EL (cell line): ENCODE measurements around the gene ABHD8.

Experiments used
- DNase-seq: peaks from one replicate; pipeline ENCODE4 v3.0.0-alpha.2; 2016

Gene ABHD8

DNA sequence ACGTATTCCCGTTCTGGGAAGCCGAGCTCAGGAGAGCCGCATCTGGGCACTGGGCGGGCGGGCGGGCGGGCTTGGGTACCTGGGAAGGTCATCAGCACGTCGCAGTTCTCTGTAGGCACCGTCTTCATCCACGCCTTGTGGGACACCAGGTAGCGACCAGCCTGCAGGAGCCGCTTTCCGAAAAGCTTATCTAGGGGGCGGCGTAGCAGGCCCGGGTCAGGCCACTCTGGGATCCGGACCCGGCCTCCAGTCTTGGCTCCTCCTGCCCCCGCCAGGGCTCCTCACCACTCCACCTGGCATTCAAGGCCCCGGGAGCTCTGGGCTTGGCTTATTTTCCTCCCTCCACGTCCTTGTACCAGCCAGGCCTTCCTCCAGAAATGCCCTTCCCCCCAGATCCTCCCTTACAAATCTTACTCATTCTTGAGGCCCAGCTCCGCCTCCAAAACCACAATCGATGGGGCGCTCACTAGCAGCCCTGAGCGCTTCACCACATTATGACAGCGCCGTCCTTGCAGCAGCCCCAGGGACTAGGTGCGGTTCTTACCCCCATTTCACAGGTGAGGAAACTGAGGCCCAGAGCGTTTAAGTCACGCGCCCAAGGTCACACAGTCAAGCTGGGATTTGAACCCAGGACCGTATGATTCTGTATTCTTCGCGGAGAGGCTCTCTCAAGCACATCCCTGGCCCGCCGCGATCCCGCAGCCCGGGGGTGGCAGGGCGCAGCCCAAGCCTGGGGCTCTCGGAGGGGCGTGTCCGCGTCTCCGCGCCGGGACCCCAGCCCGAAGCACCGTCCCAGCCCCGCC is 30.6 kb upstream of the ABHD8 start:
- peak; percentile 87 for DNase-seq

DNA sequence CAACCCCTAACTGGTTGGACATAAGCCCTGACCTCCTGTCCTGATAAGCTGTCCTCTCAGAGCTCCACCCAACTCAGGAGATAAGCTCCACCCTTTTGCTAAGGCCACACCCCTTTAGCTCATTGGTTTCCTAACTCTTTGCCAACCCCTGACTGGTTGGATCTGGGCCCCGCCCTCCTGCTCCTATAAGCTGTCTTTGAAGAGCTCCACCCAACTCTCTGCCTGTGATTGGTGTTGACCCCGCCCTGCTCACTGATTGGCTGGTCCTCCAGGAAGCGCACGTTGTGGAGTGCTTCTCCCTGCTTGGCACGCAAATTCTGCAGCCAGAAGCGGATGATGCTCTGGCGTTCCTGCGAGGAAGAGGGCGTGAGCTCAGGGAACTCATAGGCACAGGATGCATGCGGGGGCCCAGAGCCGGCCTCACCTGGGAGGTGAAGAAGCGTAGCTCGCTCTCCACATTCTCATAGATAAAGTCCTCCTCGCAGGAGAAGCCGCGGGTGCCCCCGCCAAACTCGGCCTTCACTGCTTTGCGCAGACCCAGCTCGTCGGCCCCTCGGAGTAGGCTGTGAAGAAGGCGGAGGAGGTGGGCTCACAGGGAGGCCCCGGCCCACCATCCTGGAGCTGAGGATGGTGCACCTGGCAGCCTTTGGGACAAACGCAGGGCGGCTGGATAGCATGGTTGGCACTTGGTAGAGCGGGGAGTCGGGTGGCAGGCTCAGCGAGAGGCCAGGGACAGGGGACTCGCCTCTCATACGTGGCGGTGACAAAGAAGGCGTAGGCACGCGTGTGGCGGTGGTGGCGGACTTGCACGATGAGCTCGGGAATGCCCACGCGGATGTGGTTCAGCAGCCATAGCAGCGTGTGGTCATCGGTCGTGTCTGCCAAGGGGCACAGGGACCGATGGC is 29.7 kb upstream of the ABHD8 start:
- DNase-seq, result peak; percentile 58

DNA sequence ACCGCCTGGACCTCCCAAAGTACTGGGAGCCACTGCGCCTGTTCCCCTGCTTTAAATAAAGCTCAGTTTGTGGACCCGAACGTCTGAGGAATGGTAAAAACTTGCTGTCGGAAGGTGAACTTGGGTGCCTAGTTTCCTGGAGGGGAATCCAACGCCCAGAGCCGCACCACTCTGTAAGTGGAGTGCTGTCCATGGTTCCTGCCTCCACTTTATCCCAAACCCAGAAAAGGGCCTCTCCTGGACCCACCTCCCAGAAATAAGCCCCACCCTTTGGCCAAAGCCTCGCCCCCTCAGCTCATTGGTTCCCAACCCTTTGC is 29.1 kb upstream of the ABHD8 start:
- no peak for DNase-seq

DNA sequence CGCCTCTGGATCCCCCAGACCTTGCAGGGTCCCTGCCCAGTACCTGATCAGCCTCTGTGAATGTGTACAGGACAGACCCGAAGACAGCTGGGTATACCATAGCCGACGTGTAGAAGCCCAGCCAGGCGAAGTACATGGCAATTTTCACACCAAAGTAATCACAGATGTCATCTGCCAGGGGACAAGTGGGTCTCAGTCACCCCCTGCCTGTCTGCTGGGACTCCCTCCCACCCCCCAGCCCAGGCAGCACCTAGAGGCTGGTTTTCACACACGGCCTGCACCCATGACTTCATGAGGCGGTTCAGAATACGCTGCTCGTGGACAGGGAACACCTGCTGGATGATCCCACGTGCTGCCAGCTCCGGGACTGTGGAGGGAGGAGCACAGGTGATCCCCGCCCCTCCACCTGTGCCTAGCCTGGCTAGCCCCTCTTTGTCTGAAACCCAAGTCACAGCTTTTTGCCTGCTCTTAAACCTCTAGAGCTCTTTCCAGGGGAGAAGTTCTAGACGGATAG is 27.9 kb upstream of the ABHD8 start:
- DNase-seq, result no peak

DNA sequence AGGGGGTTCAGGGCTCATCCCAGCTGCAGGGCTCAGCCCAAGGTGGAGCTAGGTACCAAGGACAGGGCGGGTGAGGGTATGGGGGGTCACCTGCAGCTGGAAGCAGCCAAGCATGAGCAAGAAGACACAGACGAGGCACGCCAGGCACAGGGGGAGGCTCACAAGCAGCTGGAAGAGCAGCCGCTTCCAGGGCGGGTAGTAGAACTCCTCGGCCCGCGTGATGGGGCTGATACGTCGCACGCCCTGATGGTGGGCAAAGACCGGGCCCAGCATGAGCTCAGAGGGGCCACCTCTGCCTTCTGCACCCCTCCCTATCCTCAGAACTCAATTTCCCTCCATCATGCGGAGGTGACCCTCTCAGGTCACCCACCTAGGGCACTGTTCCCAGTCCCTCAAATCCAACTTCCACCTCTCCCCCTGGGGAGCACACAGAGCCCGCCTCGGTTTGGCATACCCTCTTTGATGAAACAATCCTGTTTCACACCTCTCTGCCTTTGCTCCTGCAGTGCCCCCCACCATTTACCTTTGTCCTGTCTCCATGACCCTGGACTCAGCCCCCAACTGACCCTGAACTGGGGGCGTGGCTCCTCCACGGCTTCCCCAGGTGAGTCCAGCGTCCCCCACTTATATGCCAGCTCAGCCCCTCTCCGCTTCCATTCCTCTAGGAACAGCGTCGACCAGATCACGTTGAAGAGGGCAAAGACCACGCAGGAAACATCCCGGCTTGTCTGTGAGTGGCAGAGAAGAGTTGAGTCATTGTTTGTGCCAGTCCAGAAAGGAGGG is 27.2 kb upstream of the ABHD8 start:
- no peak for DNase-seq

DNA sequence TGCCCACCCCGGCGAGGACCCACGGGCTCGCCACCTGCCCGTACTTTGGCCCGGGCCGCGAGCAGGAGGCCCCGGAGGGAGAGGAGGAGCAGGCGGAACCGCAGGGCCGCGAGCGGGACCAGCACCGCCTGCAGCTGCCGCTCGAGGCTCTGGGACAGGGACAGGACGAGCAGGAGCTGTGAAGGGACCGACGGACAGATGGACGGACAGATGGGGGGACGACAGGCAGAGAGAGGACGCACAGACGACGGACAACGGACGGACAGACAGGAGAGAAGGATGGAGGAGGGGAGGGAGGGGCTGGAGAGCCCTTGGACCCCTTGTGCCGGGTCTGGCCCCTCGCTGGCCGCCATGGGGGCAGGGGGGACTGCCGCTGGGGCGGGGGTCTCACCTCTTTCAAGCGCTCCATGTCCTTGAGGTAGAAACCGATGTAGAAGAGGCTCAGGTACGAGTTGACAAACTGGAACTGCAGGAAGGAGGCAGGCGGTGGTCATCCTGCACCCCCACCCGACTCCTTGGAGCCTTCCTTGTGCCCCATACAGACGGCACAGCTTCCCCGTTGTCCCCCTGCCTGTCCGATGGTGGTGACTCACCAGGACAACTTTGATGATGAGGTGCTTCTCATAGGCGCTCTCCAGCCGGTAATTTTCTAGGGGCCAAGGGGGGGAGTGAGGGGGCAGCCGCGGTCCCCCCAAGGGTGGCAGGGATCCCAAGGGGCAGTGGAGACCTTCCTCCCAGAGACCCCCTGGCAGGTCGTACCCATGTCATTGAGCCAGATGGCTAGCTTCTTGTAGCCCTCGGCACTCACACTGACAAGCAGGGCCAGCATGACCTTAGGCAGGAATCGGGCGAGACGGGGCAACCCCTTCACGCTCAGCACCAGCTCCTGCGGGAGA is 26.4 kb upstream of the ABHD8 start:
- no peak for DNase-seq

DNA sequence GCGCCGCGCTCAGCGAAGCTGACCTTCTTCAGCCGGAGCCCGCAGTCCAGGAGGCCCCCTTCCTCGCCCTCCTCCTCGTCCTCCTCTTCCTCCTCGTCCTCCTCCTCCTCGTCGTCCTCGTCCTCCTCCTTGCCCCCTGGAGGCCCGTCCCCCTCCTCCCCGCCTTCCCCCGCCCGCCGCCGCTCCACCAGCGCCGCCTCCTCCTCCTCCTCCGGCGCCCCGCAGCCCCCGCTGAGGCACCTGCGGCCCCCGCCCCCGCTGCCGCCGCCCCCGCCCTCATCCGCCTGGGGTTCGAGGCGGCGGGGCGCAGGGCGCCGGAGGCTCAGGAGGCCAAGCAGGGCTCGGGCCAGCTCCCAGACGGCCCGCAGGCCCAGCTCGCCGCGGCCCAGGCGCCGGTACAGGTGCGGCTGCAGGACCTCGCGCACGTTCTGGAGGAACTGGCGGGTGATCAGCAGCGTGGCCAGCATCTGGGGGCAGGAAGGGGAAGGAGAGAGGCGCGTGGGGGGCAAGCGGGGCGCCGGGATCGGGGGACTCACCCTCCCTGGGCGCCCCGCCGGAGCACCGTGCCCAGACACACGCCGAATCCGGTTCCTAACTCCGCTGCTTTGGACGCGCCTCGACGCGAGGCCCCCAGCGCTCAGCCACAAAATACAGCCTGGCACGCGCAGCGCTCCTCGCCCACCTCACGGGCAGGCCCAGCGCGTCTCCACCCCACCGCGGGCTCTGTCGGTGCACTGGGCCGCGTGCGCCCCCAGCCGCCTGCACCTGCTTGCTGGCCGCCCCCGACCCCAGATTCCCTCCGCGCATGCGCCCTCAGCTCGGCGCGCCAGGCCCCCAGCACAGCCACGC is 25.5 kb upstream of the ABHD8 start:
- no peak for DNase-seq

DNA sequence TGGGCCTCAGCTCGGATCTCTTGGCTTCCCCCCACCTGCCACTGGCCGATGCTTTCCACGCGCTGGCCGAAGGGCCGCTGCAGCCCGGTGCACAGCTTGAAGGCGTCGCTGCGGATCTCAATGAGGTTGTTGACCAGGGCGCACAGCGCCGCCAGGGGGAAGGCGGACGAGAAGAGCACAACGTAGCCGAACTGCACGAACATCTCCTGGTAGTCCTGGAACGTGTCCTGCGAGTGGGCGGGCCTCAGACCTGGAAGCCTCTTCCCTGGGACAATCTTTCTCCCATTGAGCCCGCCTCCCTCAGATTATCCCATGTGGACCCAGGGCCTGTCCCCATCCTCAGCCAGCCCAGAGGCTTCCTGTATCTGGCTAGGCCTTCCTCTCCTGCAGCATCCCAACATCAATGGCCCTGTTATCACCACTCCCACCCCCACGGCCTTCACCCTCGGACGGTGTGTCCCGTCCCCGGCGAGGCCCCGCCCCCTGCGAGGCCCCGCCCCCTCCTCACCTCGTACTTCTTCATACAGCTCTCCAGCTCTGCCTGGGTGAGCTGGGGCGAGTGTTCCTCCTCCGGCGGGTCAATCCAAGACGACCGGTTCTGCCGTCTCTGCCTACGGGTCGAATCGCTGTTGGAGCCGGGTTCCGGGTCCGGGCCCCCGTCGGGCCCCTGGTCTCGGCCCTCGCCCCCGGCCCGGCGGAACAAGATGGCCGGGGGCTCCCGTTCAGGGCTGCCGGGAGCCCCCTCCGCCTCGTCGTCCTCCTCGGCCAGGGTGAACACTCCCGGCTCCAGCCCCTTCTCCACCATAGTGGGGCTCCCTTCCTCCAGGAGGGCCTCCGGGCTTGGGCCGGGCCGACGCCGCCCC is 24.7 kb upstream of the ABHD8 start:
- DNase-seq, result no peak

DNA sequence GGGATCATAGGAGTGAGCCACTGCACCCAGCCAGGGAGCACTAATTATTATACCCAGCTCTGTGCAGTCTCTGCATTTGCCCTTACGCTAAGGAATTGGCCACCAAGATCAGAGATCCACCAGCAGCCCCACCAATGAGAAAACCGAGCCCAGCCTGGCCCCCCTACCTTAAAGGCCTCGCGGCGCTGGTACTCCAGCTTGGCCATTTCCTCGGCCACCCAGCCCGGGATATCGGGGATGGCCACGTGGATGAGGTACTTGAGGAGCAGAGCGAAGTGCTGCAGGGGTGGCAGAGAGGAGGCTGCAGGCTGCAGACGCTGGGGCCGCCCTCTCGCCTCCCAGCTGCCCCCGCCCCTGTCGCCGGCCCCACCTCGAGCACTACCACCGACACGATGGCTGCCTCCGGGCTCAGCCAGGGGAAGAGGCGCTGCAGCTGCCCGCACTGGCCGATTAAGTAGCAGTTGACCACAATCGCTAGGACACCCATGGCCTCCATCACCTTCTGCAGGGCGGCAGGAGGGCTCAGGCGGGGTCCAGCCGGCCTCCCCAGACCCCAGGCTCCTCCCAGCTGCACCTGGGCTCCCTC is 23.9 kb upstream of the ABHD8 start:
- DNase-seq, result no peak

DNA sequence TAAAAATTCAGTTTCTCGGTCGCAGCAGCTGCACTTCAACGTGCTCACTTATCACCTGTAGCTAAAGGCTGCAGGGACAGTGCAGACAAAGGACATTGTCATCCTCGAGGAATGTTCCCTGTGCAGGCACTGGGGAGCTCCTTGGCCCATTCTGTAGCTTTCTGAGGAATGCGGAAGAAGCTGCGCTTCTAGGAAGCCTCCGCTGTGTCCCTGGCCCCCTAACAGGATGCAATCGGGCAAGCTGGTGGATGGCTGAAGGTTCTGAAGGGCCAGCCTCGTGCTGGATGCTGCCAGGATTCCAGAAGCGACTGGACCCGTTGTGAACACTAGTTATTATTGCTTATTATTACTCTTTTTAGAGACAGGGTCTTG is 23.4 kb upstream of the ABHD8 start:
- no peak for DNase-seq

DNA sequence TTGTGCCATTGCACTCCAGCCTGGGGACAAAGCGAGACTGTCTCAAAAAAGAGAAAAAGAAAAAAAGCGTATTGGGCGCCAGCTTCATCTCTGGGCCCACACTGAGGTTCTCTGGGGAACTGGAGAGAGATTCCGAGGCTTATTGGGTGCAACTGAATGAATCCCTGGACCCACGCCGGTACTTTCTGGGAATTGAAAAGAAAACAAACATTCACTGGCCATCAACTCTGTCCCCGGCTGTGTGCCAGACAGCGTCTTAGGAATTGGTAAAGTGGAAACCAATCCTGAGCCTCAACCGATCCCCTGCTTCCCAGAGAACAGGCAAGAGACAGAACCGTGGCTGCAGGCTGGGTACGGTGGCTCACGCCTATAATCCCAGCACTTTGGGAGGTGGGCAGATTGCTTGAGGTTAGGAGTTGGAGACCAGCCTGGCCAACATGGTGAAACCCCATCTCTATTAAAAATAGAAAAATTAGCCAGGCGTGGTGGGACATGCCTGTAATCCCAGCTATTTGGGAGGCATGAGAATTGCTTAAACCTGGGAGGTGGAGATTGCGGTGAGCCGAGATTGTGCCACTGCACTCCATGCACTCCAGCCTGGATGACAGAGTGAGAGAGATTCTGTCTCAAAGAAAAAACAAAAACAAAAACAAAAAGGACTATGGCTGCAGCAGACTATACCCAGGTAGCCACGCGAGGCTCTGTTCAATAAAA is 22.8 kb upstream of the ABHD8 start:
- DNase-seq, result no peak

DNA sequence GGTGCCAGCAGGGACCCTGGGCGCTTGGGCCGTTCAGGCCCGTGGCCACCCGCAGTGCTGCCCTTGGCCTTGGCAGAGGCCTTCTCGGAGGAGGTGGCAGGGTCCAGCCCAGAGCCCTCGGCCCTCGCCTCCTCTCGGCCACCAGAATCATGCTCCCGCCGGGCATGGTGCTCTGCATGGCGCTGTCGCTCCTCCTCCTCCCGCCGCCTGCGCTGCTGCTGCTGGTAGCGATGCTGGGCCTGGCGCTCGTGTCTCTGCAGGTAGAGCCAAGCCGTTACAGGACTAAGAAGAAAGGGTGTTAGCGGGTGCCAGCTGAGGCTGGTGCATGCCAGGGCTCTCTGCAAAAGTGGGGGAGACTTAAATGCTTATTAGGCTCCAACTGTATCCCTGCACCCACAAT is 21.9 kb upstream of the ABHD8 start:
- DNase-seq, result no peak

DNA sequence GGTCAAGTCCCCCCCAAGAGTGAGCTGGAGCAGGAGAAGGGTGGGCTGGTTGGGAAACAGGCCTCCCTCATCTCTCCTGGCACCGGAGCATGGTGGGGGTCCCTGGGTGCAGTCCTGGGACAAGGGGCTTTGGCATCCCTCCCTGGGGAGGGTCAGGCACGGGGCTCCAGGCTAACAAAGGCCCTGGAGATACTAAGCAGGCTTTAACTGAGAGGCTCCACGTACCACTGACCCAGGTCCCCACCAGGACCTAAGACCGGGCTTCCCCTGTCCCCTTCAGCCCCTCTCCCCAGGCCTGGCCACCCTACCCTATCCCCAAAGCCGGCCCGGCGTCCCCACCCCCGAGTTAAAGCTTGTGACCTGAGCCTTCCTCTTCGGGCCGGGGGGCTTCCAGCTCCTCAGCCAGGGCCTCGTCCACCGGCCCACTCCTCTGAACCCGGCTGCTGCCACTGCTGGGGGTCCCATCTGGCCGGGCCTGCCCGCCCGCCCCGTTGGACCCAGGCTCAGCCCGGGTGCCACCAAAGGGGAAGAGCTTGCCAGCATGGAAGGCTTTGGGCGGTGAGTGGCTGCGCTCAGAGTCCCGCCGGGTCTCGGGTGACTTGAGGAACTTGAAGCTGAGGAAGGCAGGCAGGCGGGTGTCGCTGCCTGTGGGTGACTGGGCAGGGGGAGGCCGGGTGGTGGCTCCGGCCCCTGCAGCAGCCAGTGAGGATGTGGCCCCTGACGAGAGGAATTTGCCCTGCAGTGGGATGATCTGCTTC is 21.3 kb upstream of the ABHD8 start:
- no peak for DNase-seq

DNA sequence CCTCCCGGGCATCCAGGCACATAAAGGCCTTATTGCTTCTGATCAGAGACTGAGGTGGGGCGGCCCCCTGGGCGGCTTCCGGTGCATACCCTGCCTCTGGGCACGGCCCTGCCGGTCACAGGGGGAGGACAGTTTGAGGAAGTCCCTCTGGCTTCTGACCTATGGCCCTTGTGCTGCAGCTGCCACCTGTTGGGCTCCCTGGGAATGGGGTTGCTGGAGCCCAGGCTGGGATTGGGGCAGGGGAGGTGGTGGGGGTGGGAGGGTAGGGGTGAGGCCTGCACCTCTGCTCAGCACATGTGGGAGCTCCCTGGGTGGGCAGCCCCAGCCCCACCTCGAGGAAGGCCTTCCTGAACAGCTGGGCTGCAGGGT is 20.7 kb upstream of the ABHD8 start:
- no peak for DNase-seq

DNA sequence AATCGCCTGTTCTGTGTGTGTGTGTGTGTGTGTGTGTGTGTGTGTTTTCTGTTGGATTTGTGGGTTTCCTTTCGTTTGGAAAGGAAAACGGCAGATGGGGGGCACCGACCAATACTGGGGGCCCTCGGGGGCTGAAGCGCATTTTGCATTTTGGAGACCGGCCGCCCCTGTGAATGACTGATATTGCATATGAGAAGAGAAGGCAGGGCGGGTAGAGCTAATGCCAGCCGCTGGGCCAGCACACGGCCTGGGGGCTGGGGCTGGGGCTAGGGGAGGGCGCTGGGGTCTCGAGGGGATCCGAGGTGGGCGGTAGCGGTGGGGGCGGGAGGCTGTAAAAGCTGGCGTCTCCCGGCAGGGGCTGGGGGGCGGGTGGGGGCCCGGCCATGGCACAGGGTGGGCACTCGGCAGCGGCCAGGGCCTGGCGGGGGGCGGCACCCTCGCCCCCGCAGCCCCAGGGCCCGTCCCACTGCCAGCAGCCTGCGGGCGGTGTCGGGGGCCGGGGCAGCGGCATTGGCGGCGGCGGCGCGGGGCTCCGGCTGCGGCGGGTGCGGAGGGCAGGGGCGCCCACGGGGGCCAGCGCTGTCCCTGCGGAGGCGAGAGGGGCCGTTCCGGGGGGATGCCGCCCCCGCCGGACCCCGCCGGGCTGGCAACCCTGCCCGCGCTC is 20.2 kb upstream of the ABHD8 start:
- DNase-seq, result no peak

DNA sequence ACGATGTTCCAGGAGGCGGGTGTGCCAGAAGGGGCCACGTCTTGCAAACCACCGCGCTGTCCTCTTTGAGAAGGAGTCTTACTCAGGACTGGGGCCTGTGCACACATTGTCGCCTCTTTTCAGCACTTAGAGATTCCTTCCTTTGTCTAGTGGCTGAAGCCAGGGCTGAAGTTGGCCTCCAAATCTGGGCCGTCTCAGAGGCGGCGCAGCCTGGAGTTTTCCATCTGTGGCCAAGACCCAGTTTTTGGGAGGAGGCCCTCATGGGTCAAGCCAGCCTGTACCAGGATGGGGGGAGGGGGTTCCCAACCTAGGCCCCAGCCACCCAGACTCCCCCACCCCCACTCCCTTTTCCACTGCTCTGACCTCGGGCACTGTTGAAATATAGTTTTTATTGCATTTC is 19.6 kb upstream of the ABHD8 start:
- DNase-seq, result no peak

DNA sequence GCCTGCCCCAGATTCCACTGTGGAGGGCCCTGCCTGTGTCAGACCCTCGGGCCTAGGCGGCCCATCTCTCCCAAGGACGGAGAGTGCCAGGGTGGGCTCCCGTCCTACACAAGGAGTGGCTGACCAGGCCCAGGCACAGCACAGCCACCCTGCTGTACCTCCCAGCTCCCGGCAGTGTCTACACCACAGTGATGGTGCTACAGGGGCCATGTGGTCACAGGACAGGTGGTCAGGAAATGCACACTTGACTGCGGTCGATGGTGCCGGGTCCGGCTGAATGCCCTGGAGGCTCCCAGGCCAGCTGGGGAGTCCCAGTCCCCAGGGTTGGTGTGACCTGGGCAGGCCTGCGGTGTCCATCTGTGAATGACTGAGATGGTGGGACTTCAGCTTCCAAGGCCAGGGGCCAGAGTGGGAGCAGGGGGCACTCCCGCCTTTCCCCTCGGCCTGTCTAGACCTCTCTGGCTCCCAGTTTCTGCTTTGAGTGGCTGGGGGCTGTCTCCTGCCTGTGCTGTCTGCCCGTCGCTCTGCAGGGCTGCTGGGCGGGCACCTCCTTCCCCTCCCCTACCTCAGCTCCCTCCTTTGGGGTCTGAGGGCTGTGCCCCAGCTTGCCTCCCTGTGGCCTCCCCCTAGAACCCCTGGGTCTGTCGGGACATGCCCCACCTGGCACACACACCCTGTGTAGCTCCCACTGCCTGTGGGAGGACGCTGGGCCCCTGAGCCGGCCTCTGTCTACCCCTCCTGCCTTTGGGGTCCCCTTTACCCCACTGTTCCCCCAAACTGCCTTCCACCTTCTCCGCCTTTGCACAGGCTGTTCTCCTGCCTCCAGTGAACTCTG is 18.6 kb upstream of the ABHD8 start:
- no peak for DNase-seq
